Smooth muscle cell (in vitro differentiated cells): ENCODE data around the gene SMU1. TPM values are rescaled to one million over a fixed set of nuclear protein-coding genes. Genes with fewer than 3 reads are reported as not detected.
"Not testable (repeated sequence)": the region's sequence is repeated elsewhere in the genome, so short reads cannot be mapped to it uniquely, and the experiment has no call there.

Source experiments
- DNase-seq: peaks from one replicate; lab custom pipeline; 2025; ENCODE audit not compliant: unreplicated experiment; lab: John Stamatoyannopoulos, UW
- H2AFZ ChIP-seq: fragments of 200-600 bp; sonication (generic); 2 replicates; pipeline ENCODE4 v1.6.0; 2016; ENCODE audit warnings: antibody characterized with exemption, low read depth, mild to moderate bottlenecking
- H3F3A ChIP-seq: fragments of 200-600 bp; sonication (generic); 2 replicates; pipeline ENCODE4 v1.6.0; 2017; ENCODE audit warnings: antibody characterized with exemption, low read depth
- H3K27ac ChIP-seq: fragments of 200-600 bp; sonication (generic); 2 replicates; pipeline ENCODE4 v1.5.1; 2016; ENCODE audit warnings: low read depth, mild to moderate bottlenecking
- H3K27me3 ChIP-seq: fragments of 200-600 bp; sonication (generic); 2 replicates; pipeline ENCODE4 v1.6.1; 2016; ENCODE audit warnings: low read depth, mild to moderate bottlenecking
- H3K36me3 ChIP-seq: fragments of 200-600 bp; sonication (generic); 2 replicates; pipeline ENCODE4 v1.5.1; 2016; ENCODE audit warnings: low read depth
- H3K4me1 ChIP-seq: fragments of 200-600 bp; sonication (generic); 2 replicates; pipeline ENCODE4 v1.5.1; 2016; ENCODE audit warnings: low read depth
- H3K4me2 ChIP-seq: fragments of 200-600 bp; sonication (generic); 2 replicates; pipeline ENCODE4 v1.6.0; 2016; ENCODE audit warnings: mild to moderate bottlenecking
- H3K4me3 ChIP-seq: fragments of 200-600 bp; sonication (generic); 2 replicates; pipeline ENCODE4 v1.5.1; 2016; ENCODE audit warnings: mild to moderate bottlenecking
- H3K79me2 ChIP-seq: fragments of 200-600 bp; sonication (generic); 2 replicates; pipeline ENCODE4 v1.6.0; 2016; ENCODE audit warnings: low read depth, mild to moderate bottlenecking
- H3K9ac ChIP-seq: fragments of 200-600 bp; sonication (generic); 2 replicates; pipeline ENCODE4 v1.6.0; 2016; ENCODE audit warnings: low read depth
- H3K9me3 ChIP-seq: fragments of 200-600 bp; sonication (generic); replicated peaks from 2 replicates; pipeline ENCODE4 v1.5.1; 2016; ENCODE audit warnings: low read depth
- H4K20me1 ChIP-seq: fragments of 200-600 bp; sonication (generic); 2 replicates; pipeline ENCODE4 v1.6.0; 2016; ENCODE audit warnings: low read depth
- CTCF ChIP-seq: fragments of 200-600 bp; sonication (generic); IDR thresholded peaks from 2 replicates; pipeline ENCODE4 v1.5.1; 2017; ENCODE audit warnings: borderline replicate concordance, mild to moderate bottlenecking, antibody characterized with exemption; ENCODE audit not compliant: insufficient read depth, poor library complexity, severe bottlenecking
- WGBS: methylation state at CpG from one replicate; pipeline ENCODE4 v1.1.7; 2016; ENCODE audit warnings: low lambda C conversion rate; 5-methylcytosine and 5-hydroxymethylcytosine counted together
- polyA plus RNA-seq: library from polyadenylated mRNA; unstranded; fragments of >200 nt; fragmentation: Nextera tagmentation; extraction: Ambion mirVana; gene quantifications from 2 replicates; pipeline ENCODE4 v1.2.1, GENCODE V29; 2016
- total RNA-seq: library from RNA; depleted of rRNA; stranded (reverse); fragments of >200 nt; gene quantifications from 2 replicates; pipeline ENCODE4 v1.2.3, GENCODE V29; 2014

SMU1 gene
- total and polyA plus RNA-seq, 2 experiments from 2014 or later: 15.1 to 17.4 TPM

GRCh38 chr9:33099754-33100153 is 23.3 kb upstream of the SMU1 start:
- no peak for TF ChIP-seq CTCF
- H3K9me3 ChIP-seq: no peaks in the 10 kb centered on the region
- H3K4me3 ChIP-seq: no peak overlapping the region
- no peaks in the 10 kb centered on the region for H3K36me3 ChIP-seq
- H4K20me1 ChIP-seq: no peaks in the 10 kb centered on the region
- no peaks in the 10 kb centered on the region for H3F3A ChIP-seq
- no peak overlapping the region for H3K27ac ChIP-seq
- no peak overlapping the region for H3K9ac ChIP-seq
- H3K4me1 ChIP-seq: no peaks in the 10 kb centered on the region
- no peak for DNase-seq
- no peak overlapping the region for H2AFZ ChIP-seq
- H3K27me3 ChIP-seq: no peaks in the 10 kb centered on the region
- no peak overlapping the region for H3K4me2 ChIP-seq
- no peaks in the 10 kb centered on the region for H3K79me2 ChIP-seq
- WGBS: 100% methylated on average over 2 of the region's 2 CpGs

- Histone ChIP-seq H3K9me3 (no peaks in the 10 kb centered on the region), H3K36me3 (no peaks in the 10 kb centered on the region), H3K27ac (no peak overlapping the region), H3K27me3 (no peaks in the 10 kb centered on the region), H3K4me3 (no peak overlapping the region), H3K4me2 (no peak overlapping the region), H3F3A (no peaks in the 10 kb centered on the region), H4K20me1 (no peaks in the 10 kb centered on the region), H3K79me2 (no peaks in the 10 kb centered on the region), H3K9ac (no peak overlapping the region), H2AFZ (no peak overlapping the region), H3K4me1 (no peaks in the 10 kb centered on the region)
- DNase-seq: no peak
- no peak for TF ChIP-seq CTCF
- WGBS: 98% methylated on average over 3 of the region's 3 CpGs
These were observed 20.7 kb upstream of the SMU1 start for GRCh38 chr9:33097192-33097591.

- Histone ChIP-seq H3K4me1 (no peaks in the 10 kb centered on the region), H4K20me1 (no peaks in the 10 kb centered on the region), H3K4me3 (no peak overlapping the region), H3K79me2 (no peaks in the 10 kb centered on the region), H3K36me3 (no peaks in the 10 kb centered on the region), H3K4me2 (no peak overlapping the region), H3F3A (no peaks in the 10 kb centered on the region), H3K27me3 (no peaks in the 10 kb centered on the region), H2AFZ (no peak overlapping the region), H3K9ac (no peak overlapping the region), H3K27ac (no peak overlapping the region), H3K9me3 (no peaks in the 10 kb centered on the region)
- TF ChIP-seq CTCF: no peak
- 66% methylated on average over 5 of the region's 5 CpGs for WGBS
- DNase-seq: no peak
These were observed 16.2 kb upstream of the SMU1 start for GRCh38 chr9:33092634-33093033.

GRCh38 chr9:33085672-33086071 is 9.2 kb upstream of the SMU1 start:
- H3K27me3 ChIP-seq, H3F3A ChIP-seq, H3K4me2 ChIP-seq, H4K20me1 ChIP-seq, H3K4me1 ChIP-seq, H3K79me2 ChIP-seq, H3K4me3 ChIP-seq, H3K27ac ChIP-seq, H3K9me3 ChIP-seq, H2AFZ ChIP-seq, H3K9ac ChIP-seq, DNase-seq, H3K36me3 ChIP-seq: not testable (repeated sequence)
- 94% methylated on average over 9 of the region's 9 CpGs for WGBS
